HG03196 (cell line): ENCODE data around the gene LCN9.

Experiments used
- ATAC-seq: cut with Tn5 transposase; IDR thresholded peaks from one replicate; pipeline ENCODE4 v1.9.1; 2021; ENCODE audit not compliant: unreplicated experiment

Gene LCN9

DNA sequence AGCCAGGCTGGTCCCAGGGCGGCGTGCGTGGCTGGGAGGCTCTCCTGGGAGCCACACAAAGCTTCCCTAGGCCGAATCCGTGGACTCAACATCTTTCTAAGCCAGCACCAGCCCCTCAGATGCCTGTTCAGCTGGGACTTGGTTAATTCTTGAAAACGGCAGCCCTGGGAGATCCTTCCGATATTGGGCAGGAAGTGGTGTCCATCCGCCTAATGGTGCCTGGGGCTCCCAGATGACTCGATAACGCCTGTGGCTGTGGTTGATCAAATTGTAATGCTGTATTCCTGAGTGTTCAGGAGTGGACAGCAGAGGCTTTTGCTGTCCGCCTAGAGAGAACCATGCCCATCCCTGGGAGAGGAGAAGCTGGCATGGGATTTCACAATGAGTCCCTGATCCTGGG lies 52.9 kb downstream of the LCN9 start:
- ATAC-seq: no peak
